Measurements from ENCODE around the gene ADD2.

DNA sequence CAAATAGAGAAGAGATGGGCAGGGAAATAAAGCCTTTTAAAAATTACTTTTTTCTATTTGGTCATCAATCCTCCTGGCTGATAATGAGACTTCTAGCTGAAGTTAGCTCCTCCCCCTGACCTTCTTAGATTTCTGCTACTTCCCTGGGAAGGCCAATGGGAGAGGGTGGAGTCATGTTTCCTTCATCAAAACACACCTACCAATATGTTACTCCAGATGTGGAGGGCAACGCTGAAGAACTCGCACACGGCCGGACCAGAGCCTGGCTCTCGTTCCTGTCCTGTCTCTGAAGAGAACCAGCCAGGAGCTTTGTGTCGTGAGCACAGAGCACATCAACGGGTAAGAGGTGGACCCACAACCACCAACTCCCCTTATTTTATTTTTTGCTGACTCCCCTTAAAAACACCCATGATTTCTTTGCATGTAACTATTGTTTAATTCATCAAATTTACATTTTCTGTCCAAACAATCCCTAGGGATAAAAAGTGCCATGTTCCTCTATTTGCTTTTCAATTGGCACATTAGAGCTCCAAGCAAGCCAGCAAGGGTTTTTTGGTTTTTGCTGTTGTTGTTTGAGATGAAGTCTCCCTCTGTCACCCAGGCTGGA is 94.9 kb downstream of the ADD2 start:
- TF ChIP-seq, protein P1, sequence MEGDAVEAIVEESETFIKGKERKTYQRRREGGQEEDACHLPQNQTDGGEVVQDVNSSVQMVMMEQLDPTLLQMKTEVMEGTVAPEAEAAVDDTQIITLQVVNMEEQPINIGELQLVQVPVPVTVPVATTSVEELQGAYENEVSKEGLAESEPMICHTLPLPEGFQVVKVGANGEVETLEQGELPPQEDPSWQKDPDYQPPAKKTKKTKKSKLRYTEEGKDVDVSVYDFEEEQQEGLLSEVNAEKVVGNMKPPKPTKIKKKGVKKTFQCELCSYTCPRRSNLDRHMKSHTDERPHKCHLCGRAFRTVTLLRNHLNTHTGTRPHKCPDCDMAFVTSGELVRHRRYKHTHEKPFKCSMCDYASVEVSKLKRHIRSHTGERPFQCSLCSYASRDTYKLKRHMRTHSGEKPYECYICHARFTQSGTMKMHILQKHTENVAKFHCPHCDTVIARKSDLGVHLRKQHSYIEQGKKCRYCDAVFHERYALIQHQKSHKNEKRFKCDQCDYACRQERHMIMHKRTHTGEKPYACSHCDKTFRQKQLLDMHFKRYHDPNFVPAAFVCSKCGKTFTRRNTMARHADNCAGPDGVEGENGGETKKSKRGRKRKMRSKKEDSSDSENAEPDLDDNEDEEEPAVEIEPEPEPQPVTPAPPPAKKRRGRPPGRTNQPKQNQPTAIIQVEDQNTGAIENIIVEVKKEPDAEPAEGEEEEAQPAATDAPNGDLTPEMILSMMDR (IDR thresholded peaks at IDR 0.05; ENCODE audit: low read depth, low read length): no peak
- TF ChIP-seq MYC (IDR thresholded peaks at IDR 0.05; ENCODE audit: low read depth, low read length) (no peak), POLR2A (IDR thresholded peaks at IDR 0.05; ENCODE audit: extremely low read depth, insufficient read length) (no peak)

All from NB4 (cell line).